ENCODE results near the gene KRTAP22-1. TPM values are rescaled to one million over a fixed set of nuclear protein-coding genes. Genes with fewer than 3 reads are reported as not detected.

Gene KRTAP22-1
- polyA plus RNA-seq, 1 donor = not detected

- no peak for DNase-seq
- H3K27me3 ChIP-seq (ENCODE audit: control insufficient read depth, insufficient read depth, low read length) = no peaks in the 10 kb centered on the region
- H3K4me3 ChIP-seq (ENCODE audit: low read length) = no peak overlapping the region
- WGBS (ENCODE audit: insufficient coverage, low lambda C conversion rate) = no CpG with 5 or more reads among the region's 3 CpGs
- H3K27ac ChIP-seq (ENCODE audit: low read length) = no peak overlapping the region
- no peaks in the 10 kb centered on the region for H3K36me3 ChIP-seq (ENCODE audit: control insufficient read depth, insufficient read depth, low read length)
- no peaks in the 10 kb centered on the region for H3K4me1 ChIP-seq (ENCODE audit: control insufficient read depth, insufficient read depth, low read length)
- no peaks in the 10 kb centered on the region for H3K9me3 ChIP-seq (ENCODE audit: control insufficient read depth, low read depth, low read length)
Observed at GRCh38 chr21:30623362-30623761, 22.5 kb downstream of the KRTAP22-1 start.

GRCh38 chr21:30625449-30626165 lies 24.7 kb downstream of the KRTAP22-1 start:
- H3K27me3 ChIP-seq (ENCODE audit: control insufficient read depth, insufficient read depth, low read length) = no peaks in the 10 kb centered on the region
- H3K27ac ChIP-seq (ENCODE audit: low read length) = no peak overlapping the region
- DNase-seq = no peak
- H3K9me3 ChIP-seq (ENCODE audit: control insufficient read depth, low read depth, low read length) = no peaks in the 10 kb centered on the region
- no peaks in the 10 kb centered on the region for H3K36me3 ChIP-seq (ENCODE audit: control insufficient read depth, insufficient read depth, low read length)
- WGBS (ENCODE audit: insufficient coverage, low lambda C conversion rate) = 80% methylated on average over 1 of the region's 4 CpGs
- H3K4me3 ChIP-seq (ENCODE audit: low read length) = no peak overlapping the region
- no peaks in the 10 kb centered on the region for H3K4me1 ChIP-seq (ENCODE audit: control insufficient read depth, insufficient read depth, low read length)

- no peaks in the 10 kb centered on the region for H3K36me3 ChIP-seq (ENCODE audit: control insufficient read depth, insufficient read depth, low read length)
- no peaks in the 10 kb centered on the region for H3K27me3 ChIP-seq (ENCODE audit: control insufficient read depth, insufficient read depth, low read length)
- no peaks in the 10 kb centered on the region for H3K9me3 ChIP-seq (ENCODE audit: control insufficient read depth, low read depth, low read length)
- H3K4me3 ChIP-seq (ENCODE audit: low read length) = no peak overlapping the region
- WGBS (ENCODE audit: insufficient coverage, low lambda C conversion rate) = 100% methylated on average over 2 of the region's 4 CpGs
- DNase-seq = no peak
- H3K4me1 ChIP-seq (ENCODE audit: control insufficient read depth, insufficient read depth, low read length) = no peaks in the 10 kb centered on the region
- H3K27ac ChIP-seq (ENCODE audit: low read length) = no peak overlapping the region
Observed at GRCh38 chr21:30628109-30628508, 27.2 kb downstream of the KRTAP22-1 start.

DNA sequence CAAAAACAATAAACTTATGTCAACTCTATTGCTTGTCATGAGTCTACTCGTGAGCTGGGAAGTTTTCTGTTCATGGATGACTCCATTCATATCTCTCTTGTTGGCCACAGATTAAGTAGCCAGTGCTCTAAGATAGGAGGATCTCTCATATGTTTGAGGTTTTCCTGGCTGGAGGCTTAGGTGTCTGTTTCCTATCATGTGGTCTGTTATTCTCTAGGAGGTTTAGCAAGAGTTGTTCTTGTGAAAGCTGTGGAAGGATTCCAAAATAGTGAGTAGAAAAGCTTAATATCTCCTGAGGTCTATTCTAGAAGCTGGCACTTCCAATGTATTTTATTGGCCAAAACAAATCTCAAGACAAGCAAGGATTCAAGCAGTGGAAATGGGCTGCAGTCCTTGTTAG lies 28.3 kb downstream of the KRTAP22-1 start:
- no CpG with 5 or more reads among the region's 1 CpG for WGBS (ENCODE audit: insufficient coverage, low lambda C conversion rate)
- Histone ChIP-seq H3K9me3 (ENCODE audit: control insufficient read depth, low read depth, low read length) (no peaks in the 10 kb centered on the region), H3K4me1 (ENCODE audit: control insufficient read depth, insufficient read depth, low read length) (no peaks in the 10 kb centered on the region), H3K4me3 (ENCODE audit: low read length) (no peak overlapping the region), H3K27me3 (ENCODE audit: control insufficient read depth, insufficient read depth, low read length) (no peaks in the 10 kb centered on the region), H3K36me3 (ENCODE audit: control insufficient read depth, insufficient read depth, low read length) (no peaks in the 10 kb centered on the region), H3K27ac (ENCODE audit: low read length) (no peak overlapping the region)
- no peak for DNase-seq

DNA sequence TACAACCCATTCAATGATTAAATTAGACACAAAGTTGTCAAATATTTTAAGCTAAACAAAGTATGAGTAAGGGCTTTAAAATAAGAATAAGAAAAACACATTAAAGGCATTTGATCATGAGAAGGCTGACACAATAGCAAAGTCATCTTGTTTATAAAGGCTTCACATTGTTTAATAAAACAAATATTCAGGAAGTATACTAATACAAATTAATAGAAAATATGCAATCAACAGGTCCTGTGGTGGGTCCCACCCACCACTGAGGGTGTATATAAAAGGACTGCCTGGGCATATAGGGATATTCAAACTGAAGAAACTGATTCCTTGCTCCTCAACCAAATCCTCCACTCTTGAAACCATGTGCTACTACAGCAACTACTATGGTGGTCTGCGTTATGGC lies 34.0 kb downstream of the KRTAP22-1 start, which contains the start of gene KRTAP20-2:
TSS of gene KRTAP20-2 (plus strand) at position 301 of the 400 bp plus-strand sequence. CDS start at position 359, 58 bp downstream.
- Histone ChIP-seq H3K9me3 (ENCODE audit: control insufficient read depth, low read depth, low read length) (no peaks in the 10 kb centered on the region), H3K4me3 (ENCODE audit: low read length) (no peak within 1 kb of the TSS), H3K4me1 (ENCODE audit: control insufficient read depth, insufficient read depth, low read length) (no peaks in the 10 kb centered on the region), H3K27me3 (ENCODE audit: control insufficient read depth, insufficient read depth, low read length) (no peaks in the 10 kb centered on the region), H3K36me3 (ENCODE audit: control insufficient read depth, insufficient read depth, low read length) (no peaks in the 10 kb centered on the region), H3K27ac (ENCODE audit: low read length) (no peak within 1 kb of the TSS)
- WGBS (ENCODE audit: insufficient coverage, low lambda C conversion rate) = no CpG with 5 or more reads among the region's 1 CpG
- no peak for DNase-seq

- Histone ChIP-seq H3K4me3 (ENCODE audit: low read length) (no peak overlapping the region), H3K36me3 (ENCODE audit: control insufficient read depth, insufficient read depth, low read length) (no peaks in the 10 kb centered on the region), H3K4me1 (ENCODE audit: control insufficient read depth, insufficient read depth, low read length) (no peaks in the 10 kb centered on the region), H3K27me3 (ENCODE audit: control insufficient read depth, insufficient read depth, low read length) (no peaks in the 10 kb centered on the region), H3K9me3 (ENCODE audit: control insufficient read depth, low read depth, low read length) (no peaks in the 10 kb centered on the region), H3K27ac (ENCODE audit: low read length) (no peak overlapping the region)
- 100% methylated on average over 2 of the region's 3 CpGs for WGBS (ENCODE audit: insufficient coverage, low lambda C conversion rate)
- no peak for DNase-seq
Observed at GRCh38 chr21:30638686-30639085, 37.8 kb downstream of the KRTAP22-1 start.

DNA sequence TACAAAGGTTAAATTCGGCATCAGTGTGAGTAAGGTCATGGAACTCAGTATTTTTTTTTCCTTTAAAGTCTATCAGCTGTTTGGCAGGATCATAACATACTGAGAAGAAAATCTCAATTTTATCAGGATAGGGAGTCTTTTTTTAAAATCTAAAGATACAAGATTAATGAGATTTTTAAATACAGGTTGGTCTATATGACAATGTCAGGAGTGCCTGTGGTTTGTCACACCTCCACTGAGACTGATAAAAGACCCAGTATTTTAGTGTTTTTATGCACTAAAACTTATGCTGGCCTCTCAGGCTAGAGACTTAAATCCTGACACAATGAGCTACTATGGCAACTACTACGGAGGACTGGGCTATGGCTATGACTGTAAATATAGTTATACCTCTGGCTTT lies 41.7 kb downstream of the KRTAP22-1 start, which contains the start of gene KRTAP20-3:
TSS of gene KRTAP20-3 (plus strand) at position 301 of the 400 bp plus-strand sequence.
- no CpG with 5 or more reads among the region's 2 CpGs for WGBS (ENCODE audit: insufficient coverage, low lambda C conversion rate)
- Histone ChIP-seq H3K9me3 (ENCODE audit: control insufficient read depth, low read depth, low read length) (no peaks in the 10 kb centered on the region), H3K36me3 (ENCODE audit: control insufficient read depth, insufficient read depth, low read length) (no peaks in the 10 kb centered on the region), H3K4me1 (ENCODE audit: control insufficient read depth, insufficient read depth, low read length) (no peaks in the 10 kb centered on the region), H3K27me3 (ENCODE audit: control insufficient read depth, insufficient read depth, low read length) (no peaks in the 10 kb centered on the region), H3K27ac (ENCODE audit: low read length) (no peak within 1 kb of the TSS), H3K4me3 (ENCODE audit: low read length) (no peak within 1 kb of the TSS)
- DNase-seq = no peak

GRCh38 chr21:30646904-30647414 lies 46.1 kb downstream of the KRTAP22-1 start:
- no peak overlapping the region for H3K27ac ChIP-seq (ENCODE audit: low read length)
- H3K4me1 ChIP-seq (ENCODE audit: control insufficient read depth, insufficient read depth, low read length) = no peaks in the 10 kb centered on the region
- no peaks in the 10 kb centered on the region for H3K27me3 ChIP-seq (ENCODE audit: control insufficient read depth, insufficient read depth, low read length)
- H3K4me3 ChIP-seq (ENCODE audit: low read length) = no peak overlapping the region
- no CpG with 5 or more reads among the region's 1 CpG for WGBS (ENCODE audit: insufficient coverage, low lambda C conversion rate)
- no peaks in the 10 kb centered on the region for H3K36me3 ChIP-seq (ENCODE audit: control insufficient read depth, insufficient read depth, low read length)
- no peak for DNase-seq
- H3K9me3 ChIP-seq (ENCODE audit: control insufficient read depth, low read depth, low read length) = no peaks in the 10 kb centered on the region

Other genes starting within 250 kb of the KRTAP22-1 start
- not detected for gene KRTAP13-2, start 228.8 kb upstream of the KRTAP22-1 start, polyA plus RNA-seq
- not detected for gene KRTAP13-1, start 205.1 kb upstream of the KRTAP22-1 start, polyA plus RNA-seq
- gene KRTAP13-3, start 175.2 kb upstream of the KRTAP22-1 start, polyA plus RNA-seq = not detected
- gene KRTAP13-4, start 170.9 kb upstream of the KRTAP22-1 start, polyA plus RNA-seq = not detected
- not detected for gene KRTAP15-1, start 160.8 kb upstream of the KRTAP22-1 start, polyA plus RNA-seq
- gene KRTAP19-1, start 120.7 kb upstream of the KRTAP22-1 start, polyA plus RNA-seq = not detected
- not detected for gene KRTAP19-2, start 113.7 kb upstream of the KRTAP22-1 start, polyA plus RNA-seq
- not detected for gene KRTAP19-3, start 109.1 kb upstream of the KRTAP22-1 start, polyA plus RNA-seq
- gene KRTAP19-4, start 103.9 kb upstream of the KRTAP22-1 start, polyA plus RNA-seq = not detected
- not detected for gene KRTAP19-5, start 98.9 kb upstream of the KRTAP22-1 start, polyA plus RNA-seq
- not detected for gene KRTAP19-6, start 59.2 kb upstream of the KRTAP22-1 start, polyA plus RNA-seq
- not detected for gene KRTAP19-7, start 39.8 kb upstream of the KRTAP22-1 start, polyA plus RNA-seq
- not detected for gene KRTAP22-2, start 10.7 kb upstream of the KRTAP22-1 start, polyA plus RNA-seq
- gene KRTAP6-3, start 8.6 kb upstream of the KRTAP22-1 start, polyA plus RNA-seq = not detected
- not detected for gene KRTAP6-2, start 2.2 kb upstream of the KRTAP22-1 start, polyA plus RNA-seq
- gene KRTAP6-1, start 12.8 kb downstream of the KRTAP22-1 start, polyA plus RNA-seq = not detected
- not detected for gene KRTAP20-1, start 15.3 kb downstream of the KRTAP22-1 start, polyA plus RNA-seq
- not detected for gene KRTAP20-4, start 19.5 kb downstream of the KRTAP22-1 start, polyA plus RNA-seq
- gene KRTAP20-2, start 34.1 kb downstream of the KRTAP22-1 start, polyA plus RNA-seq = not detected
- not detected for gene KRTAP20-3, start 41.8 kb downstream of the KRTAP22-1 start, polyA plus RNA-seq
- gene KRTAP21-3, start 117.7 kb downstream of the KRTAP22-1 start, polyA plus RNA-seq = not detected
- not detected for gene KRTAP21-2, start 146.2 kb downstream of the KRTAP22-1 start, polyA plus RNA-seq
- gene KRTAP21-1, start 154.3 kb downstream of the KRTAP22-1 start, polyA plus RNA-seq = not detected
- not detected for gene KRTAP8-1, start 212.2 kb downstream of the KRTAP22-1 start, polyA plus RNA-seq
- not detected for gene KRTAP7-1, start 228.7 kb downstream of the KRTAP22-1 start, polyA plus RNA-seq

All from large intestine (tissue), 3 donors.